CD14-positive monocyte (primary cell): ENCODE results near the gene EGFL8. TPM values are rescaled to one million over a fixed set of nuclear protein-coding genes. Genes with fewer than 3 reads are reported as not detected.

Experiments
- DNase-seq, 3 donors: peaks; one replicate each; pipeline ENCODE4 v3.0.0-alpha.2; 2011 to 2022
- H2AFZ ChIP-seq: 2 replicates; pipeline ENCODE4 v1.6.0; 2012; ENCODE audit warnings: mild to moderate bottlenecking, low read depth, low read length, inconsistent platforms; ENCODE audit not compliant: insufficient read depth, poor library complexity, severe bottlenecking
- H3K27ac ChIP-seq, 2 donors: 1 replicate in 1 of 2; 2 replicates in 1 of 2; pipeline ENCODE4 v1.5.1; 2012 to 2013; ENCODE audit warnings: low read length in 2 of 2, control low read depth in 1 of 2, inconsistent platforms in 1 of 2, low read depth in 1 of 2, mild to moderate bottlenecking in 1 of 2
- H3K27me3 ChIP-seq, 2 donors: one replicate each; pipeline versions ENCODE4 v1.6.0 to v1.6.1; 2011 to 2013; ENCODE audit warnings: low read length in 2 of 2; ENCODE audit not compliant: control insufficient read depth in 2 of 2, insufficient read depth in 2 of 2
- H3K36me3 ChIP-seq, 2 donors: replicated peaks in 1 of 2; 1 replicate in 1 of 2; 2 replicates in 1 of 2; pipeline versions ENCODE4 v1.5.1 to v1.6.1; 2012 to 2013; ENCODE audit warnings: low read length in 2 of 2, control low read depth in 1 of 2, inconsistent platforms in 1 of 2, mild to moderate bottlenecking in 1 of 2; ENCODE audit not compliant: insufficient read depth in 2 of 2, control insufficient read depth in 1 of 2
- H3K4me1 ChIP-seq, 2 donors: 1 replicate in 1 of 2; 2 replicates in 1 of 2; pipeline versions ENCODE4 v1.5.1 to v1.6.1; 2012 to 2013; ENCODE audit warnings: low read length in 2 of 2, control low read depth in 1 of 2, inconsistent platforms in 1 of 2, mild to moderate bottlenecking in 1 of 2, moderate library complexity in 1 of 2; ENCODE audit not compliant: insufficient read depth in 2 of 2, control insufficient read depth in 1 of 2
- H3K4me2 ChIP-seq: replicated peaks from 2 replicates; pipeline ENCODE3; 2012; ENCODE audit warnings: low read length, moderate library complexity, mild to moderate bottlenecking; ENCODE audit not compliant: poor library complexity, severe bottlenecking; ENCODE audit errors: extremely low read depth
- H3K4me3 ChIP-seq, 3 experiments: fragments of 200-600 bp in 1 of 3; sonication (generic) in 1 of 3; replicated peaks in 1 of 3; 1 replicate in 2 of 3; 2 replicates in 1 of 3; pipeline ENCODE4 v1.5.1; 2011 to 2013; ENCODE audit warnings: low read length in 3 of 3, mild to moderate bottlenecking in 3 of 3, control low read depth in 2 of 3, low read depth in 2 of 3, inconsistent platforms in 1 of 3, moderate library complexity in 1 of 3
- H3K79me2 ChIP-seq: 2 replicates; pipeline ENCODE4 v1.6.0; 2012; ENCODE audit warnings: mild to moderate bottlenecking, control low read depth, inconsistent platforms, low read length, moderate library complexity; ENCODE audit not compliant: insufficient read depth
- H3K9ac ChIP-seq: 2 replicates; pipeline ENCODE4 v1.6.0; 2017; ENCODE audit warnings: low read length, mild to moderate bottlenecking; ENCODE audit not compliant: insufficient read depth, poor library complexity, severe bottlenecking
- H3K9me3 ChIP-seq, 2 donors: replicated peaks in 1 of 2; 1 replicate in 1 of 2; 2 replicates in 1 of 2; pipeline versions ENCODE4 v1.5.1 to v1.6.1; 2012 to 2013; ENCODE audit warnings: low read length in 2 of 2, control low read depth in 1 of 2; ENCODE audit not compliant: control insufficient read depth in 1 of 2, insufficient read depth in 1 of 2
- H4K20me1 ChIP-seq: 2 replicates; pipeline ENCODE4 v1.6.0; 2012; ENCODE audit warnings: mild to moderate bottlenecking, low read length, control low read depth, moderate library complexity; ENCODE audit not compliant: insufficient read depth
- H3K27ac Mint-ChIP-seq, 7 donors: one replicate each; pipeline ENCODE4 v1.8.0; 2020; ENCODE audit warnings: mild to moderate bottlenecking in 7 of 7, mixed read lengths in 7 of 7, moderate library complexity in 6 of 7, inconsistent platforms in 2 of 7
- H3K27me3 Mint-ChIP-seq, 3 donors: one replicate each; pipeline ENCODE4 v1.8.0; 2021 to 2022; ENCODE audit warnings: low read depth in 3 of 3, mild to moderate bottlenecking in 3 of 3, mixed read lengths in 3 of 3, moderate library complexity in 3 of 3, inconsistent platforms in 1 of 3
- H3K36me3 Mint-ChIP-seq, 2 donors: one replicate each; pipeline ENCODE4 v1.8.0; 2020; ENCODE audit warnings: mixed read lengths in 2 of 2, inconsistent platforms in 1 of 2, mild to moderate bottlenecking in 1 of 2
- H3K4me1 Mint-ChIP-seq: one replicate; pipeline ENCODE4 v1.8.0; 2020; ENCODE audit warnings: mild to moderate bottlenecking, mixed read lengths
- H3K4me3 Mint-ChIP-seq, 2 donors: one replicate each; pipeline ENCODE4 v1.8.0; 2020; ENCODE audit warnings: mild to moderate bottlenecking in 2 of 2, mixed read lengths in 2 of 2, moderate library complexity in 1 of 2
- H3K9me3 Mint-ChIP-seq, 7 donors: one replicate each; pipeline ENCODE4 v1.8.0; 2020 to 2022; ENCODE audit warnings: mixed read lengths in 7 of 7, mild to moderate bottlenecking in 6 of 7, moderate library complexity in 6 of 7, inconsistent platforms in 2 of 7
- CTCF ChIP-seq: fragments of 200-600 bp; IDR thresholded peaks from one replicate; pipeline ENCODE4 v1.8.0; 2022; ENCODE audit warnings: antibody characterized with exemption, mild to moderate bottlenecking
- WGBS: methylation state at CpG from one replicate; pipeline ENCODE4 v1.1.5; 2013; ENCODE audit warnings: missing lambda C conversion rate; ENCODE audit not compliant: insufficient coverage; 5-methylcytosine and 5-hydroxymethylcytosine counted together
- intact Hi-C, 2 donors: fragments of 100-400 bp; cut with micrococcal nuclease; formaldehyde crosslinking; loops; one replicate each; pipeline versions ENCODE4 v1.15.0 to v1.15.1; 2023
- polyA plus RNA-seq, 3 donors: library from polyadenylated mRNA; depleted of rRNA in 1 of 3; unstranded in 2 of 3; stranded (reverse) in 1 of 3; fragments of 300-500 nt in 2 of 3; fragments of >200 nt in 1 of 3; fragmentation: Illumina TruSeq in 2 of 3; gene quantifications; 1 replicate in 2 of 3; 2 replicates in 1 of 3; pipeline ENCODE4 v1.2.3, GENCODE V29; 2012 to 2021

Gene EGFL8
- polyA plus RNA-seq, 3 donors: 0.22 to 1.8 TPM; not detected in 1

GRCh38 chr6:32120573-32121059 is 43.8 kb upstream of the EGFL8 start:
- H3K27ac ChIP-seq: no peak overlapping the region
- H2AFZ ChIP-seq: no peak overlapping the region
- no peak overlapping the region for H3K9ac ChIP-seq
- H3K4me2 ChIP-seq: no peak overlapping the region
- no peak for DNase-seq
- no peak overlapping the region for H3K4me3 Mint-ChIP-seq
- no peaks in the 10 kb centered on the region for H3K9me3 Mint-ChIP-seq
- H4K20me1 ChIP-seq: peaks cover 47% of the 10 kb centered on the region
- peaks cover 0 to 3% (median 0%) of the 10 kb centered on the region in 3 donors for H3K27me3 Mint-ChIP-seq
- H3K36me3 ChIP-seq: peaks cover 79 to 92% of the 10 kb centered on the region in 2 donors
- peaks cover 7 to 14% of the 10 kb centered on the region in 2 donors for H3K4me1 ChIP-seq
- peak overlapping the region in 2 of 7 donors; percentile 14 to 30 for H3K27ac Mint-ChIP-seq
- 95% methylated on average over 8 of the region's 12 CpGs for WGBS
- peaks cover 16% of the 10 kb centered on the region for H3K79me2 ChIP-seq
- peaks cover 76 to 95% of the 10 kb centered on the region in 2 donors for H3K36me3 Mint-ChIP-seq
- peaks cover 21% of the 10 kb centered on the region for H3K4me1 Mint-ChIP-seq
- intact Hi-C loops: loop anchor here in 1 of 2 donors (5.0 kb wide), 1 partner anchor 57 kb away; the partner anchor contains the start of genes AGPAT1 and RNF5
- H3K9me3 ChIP-seq: no peaks in the 10 kb centered on the region
- TF ChIP-seq CTCF: no peak
- no peak overlapping the region for H3K4me3 ChIP-seq
- no peaks in the 10 kb centered on the region for H3K27me3 ChIP-seq

GRCh38 chr6:32123681-32124080 is 40.7 kb upstream of the EGFL8 start:
- no peak for TF ChIP-seq CTCF
- no peaks in the 10 kb centered on the region for H3K27me3 ChIP-seq
- H3K27me3 Mint-ChIP-seq: peaks cover 0 to 2% (median 0%) of the 10 kb centered on the region in 3 donors
- intact Hi-C loops: loop anchor here in 1 of 2 donors (5.0 kb wide), 1 partner anchor 54 kb away; the partner anchor contains the start of genes AGPAT1 and RNF5
- no peak overlapping the region for H3K9ac ChIP-seq
- no peak for DNase-seq
- WGBS: 94% methylated on average over 3 of the region's 4 CpGs
- H3K36me3 ChIP-seq: peaks cover 61 to 76% of the 10 kb centered on the region in 2 donors
- H3K27ac Mint-ChIP-seq: peak overlapping the region; percentile 12 to 83 (median 47)
- H4K20me1 ChIP-seq: peaks cover 32% of the 10 kb centered on the region
- peaks cover 58 to 77% of the 10 kb centered on the region in 2 donors for H3K36me3 Mint-ChIP-seq
- H3K4me2 ChIP-seq: no peak overlapping the region
- H3K4me1 ChIP-seq: peaks cover 20 to 31% of the 10 kb centered on the region in 2 donors
- H3K27ac ChIP-seq: no peak overlapping the region
- H3K9me3 ChIP-seq: no peaks in the 10 kb centered on the region
- H3K4me3 Mint-ChIP-seq: no peak overlapping the region
- no peak overlapping the region for H3K4me3 ChIP-seq
- peaks cover 35% of the 10 kb centered on the region for H3K4me1 Mint-ChIP-seq
- peaks cover 0 to 2% (median 0%) of the 10 kb centered on the region in 7 donors for H3K9me3 Mint-ChIP-seq
- H3K79me2 ChIP-seq: peaks cover 43% of the 10 kb centered on the region
- H2AFZ ChIP-seq: no peak overlapping the region
